ENCODE data around the gene SPX.

SPX gene

GRCh38 chr12:21526053-21526452 is at the start of gene SPX:
Gene SPX (plus strand): TSS chr12:21526296. CDS start chr12:21526473, 177 bp downstream.
- H3K4me1 Mint-ChIP-seq: peaks cover 5% of the 10 kb centered on the region
- H3K9me3 Mint-ChIP-seq: no peaks in the 10 kb centered on the region
- peak within 1 kb of the TSS; percentile 67 for H3K4me3 Mint-ChIP-seq
- H3K36me3 Mint-ChIP-seq: no peaks in the 10 kb centered on the region
- DNase-seq (ENCODE audit: low spot score in 2 of 2) (no peak), ATAC-seq (no peak)
- no peak within 1 kb of the TSS for H3K27ac Mint-ChIP-seq

- DNase-seq (ENCODE audit: low spot score in 2 of 2): no peak
- peak; percentile 85 for ATAC-seq
- Mint-ChIP-seq H3K36me3 (peaks cover 65% of the 10 kb centered on the region), H3K27ac (peak overlapping the region; percentile 78), H3K4me3 (no peak overlapping the region), H3K4me1 (peaks cover 10% of the 10 kb centered on the region), H3K9me3 (peaks cover 2% of the 10 kb centered on the region)
Observed at GRCh38 chr12:21476949-21477348, 49.1 kb upstream of the SPX start.

- Mint-ChIP-seq H3K9me3 (no peaks in the 10 kb centered on the region), H3K4me1 (peaks cover 10% of the 10 kb centered on the region), H3K27ac (peak overlapping the region; percentile 50), H3K36me3 (peaks cover 45% of the 10 kb centered on the region), H3K4me3 (no peak overlapping the region)
- no peak for ATAC-seq
- DNase-seq (ENCODE audit: low spot score in 2 of 2): no peak
Observed at GRCh38 chr12:21478756-21479455, 47.2 kb upstream of the SPX start.

GRCh38 chr12:21483531-21483930 is 42.6 kb upstream of the SPX start:
- peaks cover 16% of the 10 kb centered on the region for H3K4me1 Mint-ChIP-seq
- no peak for ATAC-seq
- DNase-seq (ENCODE audit: low spot score in 2 of 2): no peak
- H3K4me3 Mint-ChIP-seq: no peak overlapping the region
- H3K36me3 Mint-ChIP-seq: peaks cover 44% of the 10 kb centered on the region
- H3K27ac Mint-ChIP-seq: no peak overlapping the region
- no peaks in the 10 kb centered on the region for H3K9me3 Mint-ChIP-seq

GRCh38 chr12:21485998-21486397 is 40.1 kb upstream of the SPX start:
- no peak for ATAC-seq
- H3K27ac Mint-ChIP-seq: no peak overlapping the region
- no peak overlapping the region for H3K4me3 Mint-ChIP-seq
- no peaks in the 10 kb centered on the region for H3K9me3 Mint-ChIP-seq
- H3K4me1 Mint-ChIP-seq: peaks cover 25% of the 10 kb centered on the region
- peaks cover 68% of the 10 kb centered on the region for H3K36me3 Mint-ChIP-seq
- DNase-seq (ENCODE audit: low spot score in 2 of 2): no peak

- no peak overlapping the region for H3K27ac Mint-ChIP-seq
- H3K9me3 Mint-ChIP-seq: no peaks in the 10 kb centered on the region
- ATAC-seq: no peak
- H3K4me3 Mint-ChIP-seq: no peak overlapping the region
- no peak for DNase-seq (ENCODE audit: low spot score in 2 of 2)
- peaks cover 54% of the 10 kb centered on the region for H3K36me3 Mint-ChIP-seq
- peaks cover 19% of the 10 kb centered on the region for H3K4me1 Mint-ChIP-seq
Observed at GRCh38 chr12:21499765-21500164, 26.3 kb upstream of the SPX start.

GRCh38 chr12:21500786-21501257 is 25.3 kb upstream of the SPX start:
- Mint-ChIP-seq H3K27ac (no peak overlapping the region), H3K4me3 (no peak overlapping the region), H3K36me3 (peaks cover 44% of the 10 kb centered on the region), H3K4me1 (peaks cover 24% of the 10 kb centered on the region), H3K9me3 (no peaks in the 10 kb centered on the region)
- no peak for ATAC-seq
- DNase-seq (ENCODE audit: low spot score in 2 of 2): no peak

- DNase-seq (ENCODE audit: low spot score in 2 of 2) (peak; percentile 68 to 93), ATAC-seq (peak; percentile 98)
- peaks cover 42% of the 10 kb centered on the region for H3K36me3 Mint-ChIP-seq
- no peaks in the 10 kb centered on the region for H3K9me3 Mint-ChIP-seq
- no peak within 1 kb of the TSS for H3K27ac Mint-ChIP-seq
- no peak within 1 kb of the TSS for H3K4me3 Mint-ChIP-seq
- peaks cover 24% of the 10 kb centered on the region for H3K4me1 Mint-ChIP-seq
Observed at GRCh38 chr12:21501258-21502163, 24.6 kb upstream of the SPX start, which contains the start of the genes GOLT1B and RECQL. Gene GOLT1B (plus strand): TSS chr12:21501789. CDS start chr12:21501924, 135 bp downstream. Gene RECQL (minus strand): TSS chr12:21501635. CDS start chr12:21499570, 2,065 bp downstream.

GRCh38 chr12:21502164-21502496 is 24.0 kb upstream of the SPX start:
- Mint-ChIP-seq H3K36me3 (peaks cover 35% of the 10 kb centered on the region), H3K4me3 (no peak overlapping the region), H3K4me1 (peaks cover 24% of the 10 kb centered on the region), H3K27ac (no peak overlapping the region), H3K9me3 (no peaks in the 10 kb centered on the region)
- no peak for DNase-seq (ENCODE audit: low spot score in 2 of 2)
- peak; percentile 22 for ATAC-seq

- Mint-ChIP-seq H3K36me3 (peaks cover 32% of the 10 kb centered on the region), H3K4me3 (no peak overlapping the region), H3K9me3 (no peaks in the 10 kb centered on the region), H3K4me1 (peaks cover 26% of the 10 kb centered on the region), H3K27ac (no peak overlapping the region)
- no peak for ATAC-seq
- DNase-seq (ENCODE audit: low spot score in 2 of 2): no peak
Observed at GRCh38 chr12:21502872-21503271, 23.2 kb upstream of the SPX start.

GRCh38 chr12:21505888-21506287 is 20.2 kb upstream of the SPX start:
- Mint-ChIP-seq H3K27ac (no peak overlapping the region), H3K4me1 (peaks cover 45% of the 10 kb centered on the region), H3K36me3 (peaks cover 46% of the 10 kb centered on the region), H3K4me3 (no peak overlapping the region), H3K9me3 (no peaks in the 10 kb centered on the region)
- ATAC-seq (no peak), DNase-seq (ENCODE audit: low spot score in 2 of 2) (no peak)

- no peak for ATAC-seq
- no peak for DNase-seq (ENCODE audit: low spot score in 2 of 2)
- Mint-ChIP-seq H3K36me3 (peaks cover 60% of the 10 kb centered on the region), H3K4me1 (peaks cover 39% of the 10 kb centered on the region), H3K9me3 (no peaks in the 10 kb centered on the region), H3K4me3 (no peak overlapping the region), H3K27ac (no peak overlapping the region)
Observed at GRCh38 chr12:21507849-21508248, 18.2 kb upstream of the SPX start.

- DNase-seq (ENCODE audit: low spot score in 2 of 2) (no peak), ATAC-seq (peak; percentile 60)
- H3K4me3 Mint-ChIP-seq: peak overlapping the region; percentile 18
- no peaks in the 10 kb centered on the region for H3K9me3 Mint-ChIP-seq
- peaks cover 26% of the 10 kb centered on the region for H3K4me1 Mint-ChIP-seq
- peak overlapping the region; percentile 52 for H3K27ac Mint-ChIP-seq
- peaks cover 78% of the 10 kb centered on the region for H3K36me3 Mint-ChIP-seq
Observed at GRCh38 chr12:21509768-21510167, 16.3 kb upstream of the SPX start.

GRCh38 chr12:21516281-21516680 is 9.8 kb upstream of the SPX start:
- Mint-ChIP-seq H3K9me3 (no peaks in the 10 kb centered on the region), H3K36me3 (peaks cover 78% of the 10 kb centered on the region), H3K27ac (no peak overlapping the region), H3K4me1 (no peaks in the 10 kb centered on the region), H3K4me3 (no peak overlapping the region)
- ATAC-seq (no peak), DNase-seq (ENCODE audit: low spot score in 2 of 2) (no peak)

- H3K27ac Mint-ChIP-seq: no peak overlapping the region
- ATAC-seq (no peak), DNase-seq (ENCODE audit: low spot score in 2 of 2) (no peak)
- H3K36me3 Mint-ChIP-seq: peaks cover 56% of the 10 kb centered on the region
- no peaks in the 10 kb centered on the region for H3K9me3 Mint-ChIP-seq
- no peaks in the 10 kb centered on the region for H3K4me1 Mint-ChIP-seq
- H3K4me3 Mint-ChIP-seq: no peak overlapping the region
Observed at GRCh38 chr12:21518451-21518850, 7.6 kb upstream of the SPX start.
